ENCODE measurements around the gene SCARF2. TPM values are rescaled to one million over a fixed set of nuclear protein-coding genes. Genes with fewer than 3 reads are reported as not detected.

SCARF2 gene
- polyA plus RNA-seq, 3 donors = 0.12 to 0.51 TPM; not detected in 1

GRCh38 chr22:20389288-20389687, 48.3 kb downstream of the SCARF2 start:
- H2AFZ ChIP-seq (ENCODE audit: insufficient read depth, low read depth, low read length, poor library complexity, severe bottlenecking) = no peak overlapping the region
- peaks cover 1 to 5% (median 2%) of the 10 kb centered on the region in 3 donors for H3K27me3 Mint-ChIP-seq (ENCODE audit: low read depth in 3 of 3)
- peaks cover 23% of the 10 kb centered on the region for H3K4me1 Mint-ChIP-seq
- H3K9ac ChIP-seq (ENCODE audit: insufficient read depth, low read length, poor library complexity, severe bottlenecking) = no peak overlapping the region
- no peak overlapping the region for H3K27ac Mint-ChIP-seq
- no peak overlapping the region for H3K27ac ChIP-seq (ENCODE audit: low read depth in 1 of 2, low read length in 2 of 2)
- H3K27me3 ChIP-seq (ENCODE audit: control insufficient read depth in 2 of 2, insufficient read depth in 2 of 2, low read length in 2 of 2) = no peaks in the 10 kb centered on the region
- intact Hi-C loops (cut with micrococcal nuclease) = no loop called here
- H3K36me3 Mint-ChIP-seq = no peaks in the 10 kb centered on the region
- H3K4me3 Mint-ChIP-seq = no peak overlapping the region
- no peaks in the 10 kb centered on the region for H4K20me1 ChIP-seq (ENCODE audit: insufficient read depth, low read length)
- peaks cover 0 to 5% of the 10 kb centered on the region in 2 donors for H3K9me3 ChIP-seq (replicated peaks in 1 of 2; ENCODE audit: control insufficient read depth in 1 of 2, insufficient read depth in 1 of 2, low read length in 2 of 2)
- 100% methylated on average over 4 of the region's 6 CpGs for WGBS (ENCODE audit: insufficient coverage)
- H3K4me1 ChIP-seq (ENCODE audit: control insufficient read depth in 1 of 2, insufficient read depth in 2 of 2, low read length in 2 of 2) = peaks cover 11 to 20% of the 10 kb centered on the region in 2 donors
- DNase-seq = no peak
- H3K79me2 ChIP-seq (ENCODE audit: insufficient read depth, low read length) = peaks cover 2% of the 10 kb centered on the region
- no peak for TF ChIP-seq CTCF (IDR thresholded peaks at IDR 0.05)
- H3K36me3 ChIP-seq (replicated peaks in 1 of 2; ENCODE audit: control insufficient read depth in 1 of 2, insufficient read depth in 2 of 2, low read length in 2 of 2) = no peaks in the 10 kb centered on the region
- no peak overlapping the region for H3K4me3 ChIP-seq (replicated peaks in 1 of 3; ENCODE audit: low read depth in 2 of 3, low read length in 3 of 3)
- H3K9me3 Mint-ChIP-seq = peaks cover 0 to 8% (median 4%) of the 10 kb centered on the region in 7 donors
- H3K4me2 ChIP-seq (replicated peaks; ENCODE audit: extremely low read depth, low read length, poor library complexity, severe bottlenecking) = no peak overlapping the region

GRCh38 chr22:20388200-20388599, 49.4 kb downstream of the SCARF2 start:
- H3K79me2 ChIP-seq (ENCODE audit: insufficient read depth, low read length) = no peaks in the 10 kb centered on the region
- H3K9me3 ChIP-seq (replicated peaks in 1 of 2; ENCODE audit: control insufficient read depth in 1 of 2, insufficient read depth in 1 of 2, low read length in 2 of 2) = peaks cover 0 to 5% of the 10 kb centered on the region in 2 donors
- Mint-ChIP-seq H3K9me3 (peaks cover 0 to 8% (median 4%) of the 10 kb centered on the region in 7 donors), H3K36me3 (no peaks in the 10 kb centered on the region), H3K27ac (no peak overlapping the region), H3K4me3 (no peak overlapping the region), H3K27me3 (ENCODE audit: low read depth in 3 of 3) (peaks cover 1 to 5% (median 2%) of the 10 kb centered on the region in 3 donors), H3K4me1 (peaks cover 17% of the 10 kb centered on the region)
- no peaks in the 10 kb centered on the region for H4K20me1 ChIP-seq (ENCODE audit: insufficient read depth, low read length)
- DNase-seq = no peak
- H3K4me2 ChIP-seq (replicated peaks; ENCODE audit: extremely low read depth, low read length, poor library complexity, severe bottlenecking) = no peak overlapping the region
- H2AFZ ChIP-seq (ENCODE audit: insufficient read depth, low read depth, low read length, poor library complexity, severe bottlenecking) = peak overlapping the region; percentile 5
- no peaks in the 10 kb centered on the region for H3K36me3 ChIP-seq (replicated peaks in 1 of 2; ENCODE audit: control insufficient read depth in 1 of 2, insufficient read depth in 2 of 2, low read length in 2 of 2)
- H3K27me3 ChIP-seq (ENCODE audit: control insufficient read depth in 2 of 2, insufficient read depth in 2 of 2, low read length in 2 of 2) = no peaks in the 10 kb centered on the region
- no peak overlapping the region for H3K27ac ChIP-seq (ENCODE audit: low read depth in 1 of 2, low read length in 2 of 2)
- peaks cover 6 to 12% of the 10 kb centered on the region in 2 donors for H3K4me1 ChIP-seq (ENCODE audit: control insufficient read depth in 1 of 2, insufficient read depth in 2 of 2, low read length in 2 of 2)
- no peak overlapping the region for H3K9ac ChIP-seq (ENCODE audit: insufficient read depth, low read length, poor library complexity, severe bottlenecking)
- no peak overlapping the region for H3K4me3 ChIP-seq (replicated peaks in 1 of 3; ENCODE audit: low read depth in 2 of 3, low read length in 3 of 3)
- intact Hi-C loops (cut with micrococcal nuclease) = no loop called here
- no peak for TF ChIP-seq CTCF (IDR thresholded peaks at IDR 0.05)
